ENCODE measurements around the gene HS6ST3. TPM values are rescaled to one million over a fixed set of nuclear protein-coding genes. Genes with fewer than 3 reads are reported as not detected.

The HS6ST3 gene
- total and polyA plus RNA-seq, 9 of the 15 experiments (the other 6 are each of a cell fraction or from before 2014, with no cell fraction given): not detected

DNA sequence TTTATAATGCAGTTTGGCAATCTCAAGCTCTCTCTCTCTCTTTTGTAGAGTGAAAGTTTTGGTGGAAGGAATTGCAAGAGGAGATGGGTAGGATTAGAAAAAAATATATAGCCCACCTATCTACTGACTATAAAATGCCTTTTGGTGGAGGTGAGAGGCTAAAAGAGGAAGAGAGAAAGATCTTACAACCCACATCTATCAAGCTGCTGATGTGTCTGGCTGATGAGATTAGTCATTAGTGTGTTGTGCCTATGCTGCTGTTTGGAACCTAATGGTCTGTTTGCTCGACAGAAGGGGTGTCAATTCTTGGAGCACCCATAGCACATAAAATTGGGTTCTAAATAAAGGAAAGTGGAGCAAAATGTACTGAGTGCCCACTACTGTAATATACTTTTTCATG is 411.0 kb downstream of the HS6ST3 start:
- in situ Hi-C loops (cut with MboI): no loop called here

More for the DNA sequence above, 411.0 kb downstream of the HS6ST3 start:
- no peak for ATAC-seq
- WGBS (ENCODE audit: insufficient coverage, low coverage, missing lambda C conversion rate): 0% methylated on average over 1 of the region's 1 CpG
- Histone ChIP-seq H3K79me2 (ENCODE audit: control insufficient read depth, insufficient read depth, low read length) (no peaks in the 10 kb centered on the region), H3K9me3 (replicated peaks; ENCODE audit: control insufficient read depth, insufficient read depth, low read depth, low read length) (no peaks in the 10 kb centered on the region), H3K27me3 (ENCODE audit: control insufficient read depth in 2 of 2, insufficient read depth in 2 of 2, low read length in 2 of 2) (no peaks in the 10 kb centered on the region), H3K4me1 (replicated peaks in 1 of 2; ENCODE audit: control insufficient read depth in 2 of 2, insufficient read depth in 2 of 2, low read length in 2 of 2) (no peaks in the 10 kb centered on the region; a peak in 1 of 5 replicates), H3K9ac (ENCODE audit: insufficient read depth in 1 of 2, low read depth in 2 of 2, low read length in 2 of 2) (no peak overlapping the region), H2AFZ (ENCODE audit: low read depth, low read length) (no peak overlapping the region), H3K36me3 (ENCODE audit: control insufficient read depth, insufficient read depth, low read length) (no peaks in the 10 kb centered on the region), H3K27ac (ENCODE audit: extremely low read depth, low read depth, low read length) (no peak overlapping the region), H3K9me1 (ENCODE audit: control insufficient read depth, insufficient read depth, low read length) (no peaks in the 10 kb centered on the region), H4K20me1 (replicated peaks; ENCODE audit: control insufficient read depth, insufficient read depth, low read length) (no peaks in the 10 kb centered on the region), H3K4me2 (ENCODE audit: insufficient read depth, low read length) (no peak overlapping the region), H3K4me3 (no peak overlapping the region)
- POLR2A ChIA-PET: no interaction called here
- CTCF ChIA-PET (ENCODE audit: low intra/inter-chr PET ratio): no interaction called here
- FAIRE-seq: no peak
- no TSS peak for BruUV-seq (replicated peaks)
- intact Hi-C loops (cut with micrococcal nuclease): no loop called here
- no peak for TF ChIP-seq CBX3 (IDR thresholded peaks at IDR 0.05; ENCODE audit: borderline replicate concordance in 1 of 2, low read length in 2 of 2)
- TF ChIP-seq JUND (IDR thresholded peaks at IDR 0.05; ENCODE audit: borderline replicate concordance, low read depth, low read length): no peak
- TF ChIP-seq JUND (tag; IDR thresholded peaks at IDR 0.05; ENCODE audit: borderline replicate concordance, low read depth, low read length): no peak
- no peak for TF ChIP-seq THRB (CRISPR knock-in tag; conservative IDR thresholded peaks at IDR 0.05)
- TF ChIP-seq, protein P1, sequence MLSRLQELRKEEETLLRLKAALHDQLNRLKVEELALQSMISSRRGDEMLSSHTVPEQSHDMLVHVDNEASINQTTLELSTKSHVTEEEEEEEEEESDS (CRISPR knock-in tag; IDR thresholded peaks at IDR 0.05): no peak
- TF ChIP-seq THRA (IDR thresholded peaks at IDR 0.05): no peak
- TF ChIP-seq PHF20 (IDR thresholded peaks at IDR 0.05; ENCODE audit: partially characterized antibody): no peak
- TF ChIP-seq CHAMP1 (IDR thresholded peaks at IDR 0.05): no peak
- no peak for TF ChIP-seq SMARCC2 (IDR thresholded peaks at IDR 0.05; ENCODE audit: low read depth)
- no peak for TF ChIP-seq DDX20 (tag; IDR thresholded peaks at IDR 0.05; ENCODE audit: low read depth)
- TF ChIP-seq EHMT2 (IDR thresholded peaks at IDR 0.05): no peak
- DNase-seq (ENCODE audit: extremely low read depth in 1 of 4, low spot score in 3 of 4): no peak
